HG02571 (cell line): ENCODE measurements around the gene ZNF382.
"Not testable (repeated sequence)": the region's sequence is repeated elsewhere in the genome, so short reads cannot be mapped to it uniquely, and the experiment has no call there.

Source experiments
- ATAC-seq: cut with Tn5 transposase; IDR thresholded peaks from one replicate; pipeline ENCODE4 v1.9.1; 2021; ENCODE audit warnings: mild to moderate bottlenecking, moderate library complexity; ENCODE audit not compliant: unreplicated experiment

Gene ZNF382

GRCh38 chr19:36605101-36605876 is at the start of gene ZNF382:
Gene ZNF382, plus strand, starts transcription at chr19:36605313. Its CDS starts 4,602 bp downstream, at chr19:36609915.
- ATAC-seq: peak; percentile 77

GRCh38 chr19:36564391-36564790 is 40.7 kb upstream of the ZNF382 start:
- ATAC-seq: no peak

GRCh38 chr19:36572593-36573019 is 32.5 kb upstream of the ZNF382 start:
- no peak for ATAC-seq

GRCh38 chr19:36573020-36573894 is 31.9 kb upstream of the ZNF382 start, which contains the start of gene ZNF529:
Gene ZNF529, minus strand, starts transcription at chr19:36573292. Its CDS starts 946 bp downstream, at chr19:36572346.
- peak; percentile 86 for ATAC-seq

GRCh38 chr19:36573895-36574720 is 31.0 kb upstream of the ZNF382 start:
- peak; percentile 7 for ATAC-seq

- ATAC-seq: no peak
Measured at GRCh38 chr19:36574741-36575140, 30.4 kb upstream of the ZNF382 start.

- no peak for ATAC-seq
Measured at GRCh38 chr19:36577271-36577996, 27.7 kb upstream of the ZNF382 start.

- ATAC-seq: no peak
Measured at GRCh38 chr19:36579255-36579654, 25.9 kb upstream of the ZNF382 start.

- ATAC-seq: not testable (repeated sequence)
Measured at GRCh38 chr19:36602681-36603080, 2.4 kb upstream of the ZNF382 start.

- ATAC-seq: peak; percentile 63
Measured at GRCh38 chr19:36604656-36605100, 435 bp upstream of the ZNF382 start.

GRCh38 chr19:36605877-36606478 is 865 bp downstream of the ZNF382 start:
- no peak for ATAC-seq

GRCh38 chr19:36627057-36627456 is 21.9 kb downstream of the ZNF382 start:
- no peak for ATAC-seq

- ATAC-seq: no peak
Measured at GRCh38 chr19:36635342-36635741, 30.2 kb downstream of the ZNF382 start.

GRCh38 chr19:36638862-36639510 is 33.9 kb downstream of the ZNF382 start:
- ATAC-seq: no peak

GRCh38 chr19:36646746-36647145 is 41.6 kb downstream of the ZNF382 start:
- no peak for ATAC-seq

- ATAC-seq: no peak
Measured at GRCh38 chr19:36652958-36653357, 47.8 kb downstream of the ZNF382 start.

- ATAC-seq: no peak
Measured at GRCh38 chr19:36665832-36666231, 60.7 kb downstream of the ZNF382 start.

GRCh38 chr19:36668646-36669045 is 63.5 kb downstream of the ZNF382 start:
- no peak for ATAC-seq

GRCh38 chr19:36672368-36672767 is 67.3 kb downstream of the ZNF382 start:
- ATAC-seq: no peak
